Left renal cortex interstitium (tissue), 4 donors: ENCODE results near the gene CEACAM21. TPM values are rescaled to one million over a fixed set of nuclear protein-coding genes. Genes with fewer than 3 reads are reported as not detected.

Experiments used
- DNase-seq, 4 donors: peaks; one replicate each; pipeline ENCODE4 v3.0.0-alpha.2; 2013; ENCODE audit warnings: low read depth in 4 of 4, low spot score in 2 of 4, missing footprints in 1 of 4
- polyA plus RNA-seq, 4 donors: library from polyadenylated mRNA; unstranded; fragments of 120-200 nt; gene quantifications; one replicate each; pipeline ENCODE4 v1.2.1, GENCODE V29; 2013; ENCODE audit not compliant: insufficient read length in 4 of 4

Gene CEACAM21
- polyA plus RNA-seq, 4 donors: 1.1 to 2.1 (median 1.4) TPM

GRCh38 chr19:41616792-41617621 is 41.0 kb downstream of the CEACAM21 start:
- DNase-seq: peak in 1 of 4 donors; percentile 31

- DNase-seq: no peak
Measured at GRCh38 chr19:41617941-41618730, 42.2 kb downstream of the CEACAM21 start.

GRCh38 chr19:41619018-41619556 is 43.1 kb downstream of the CEACAM21 start:
- DNase-seq: no peak

- no peak for DNase-seq
Measured at GRCh38 chr19:41620171-41620570, 44.2 kb downstream of the CEACAM21 start.

- no peak for DNase-seq
Measured at GRCh38 chr19:41621226-41621625, 45.3 kb downstream of the CEACAM21 start.

GRCh38 chr19:41621654-41622053 is 45.7 kb downstream of the CEACAM21 start:
- no peak for DNase-seq

GRCh38 chr19:41623360-41623759 is 47.4 kb downstream of the CEACAM21 start:
- no peak for DNase-seq

GRCh38 chr19:41624515-41624914 is 48.5 kb downstream of the CEACAM21 start:
- DNase-seq: no peak

GRCh38 chr19:41624937-41625336 is 49.0 kb downstream of the CEACAM21 start:
- DNase-seq: no peak

- DNase-seq: no peak
Measured at GRCh38 chr19:41626278-41626677, 50.3 kb downstream of the CEACAM21 start.

GRCh38 chr19:41626877-41627276 is 50.9 kb downstream of the CEACAM21 start, which contains the start of gene CEACAM4:
Gene CEACAM4, minus strand, starts transcription at chr19:41627074. Its CDS starts 111 bp downstream, at chr19:41626963.
- DNase-seq: no peak

- DNase-seq: no peak
Measured at GRCh38 chr19:41627966-41628675, 52.2 kb downstream of the CEACAM21 start.

Other genes with a start within 250 kb of the CEACAM21 start
- gene TGFB1, start 222.2 kb upstream of the CEACAM21 start, polyA plus RNA-seq: 10 to 100 TPM; 25.6 to 33.4 (median 30.1) TPM
- gene B9D2, start 212.0 kb upstream of the CEACAM21 start, polyA plus RNA-seq: 10 to 100 TPM in 1 of 4 donors, 1 to 10 TPM in 3; 6.7 to 11.4 (median 9.1) TPM
- 10 to 100 TPM in 3 of 4 donors, 1 to 10 TPM in 1; 7.7 to 30.2 (median 18.2) TPM for gene TMEM91, start 199.6 kb upstream of the CEACAM21 start, polyA plus RNA-seq
- gene EXOSC5, start 178.8 kb upstream of the CEACAM21 start, polyA plus RNA-seq: 10 to 100 TPM; 16.1 to 23.4 (median 19.3) TPM
- 10 to 100 TPM; 32.9 to 60.7 (median 48.0) TPM for gene BCKDHA, start 178.3 kb upstream of the CEACAM21 start, polyA plus RNA-seq
- 1 to 10 TPM; 2.9 to 6.7 (median 4.6) TPM for gene B3GNT8, start 148.8 kb upstream of the CEACAM21 start, polyA plus RNA-seq
- 10 to 100 TPM; 55.6 to 66.6 (median 62.1) TPM for gene DMAC2, start 136.3 kb upstream of the CEACAM21 start, polyA plus RNA-seq
- gene ERICH4, start 133.0 kb upstream of the CEACAM21 start, polyA plus RNA-seq: 1 to 10 TPM; 1.4 to 6.8 (median 5.6) TPM
- under 1 TPM in 3 of 4 donors, not detected in 1; 0.11 to 0.22 (median 0.14) TPM for gene CEACAM4, start 50.9 kb downstream of the CEACAM21 start, polyA plus RNA-seq
- not detected for gene CEACAM7, start 112.1 kb downstream of the CEACAM21 start, polyA plus RNA-seq
- under 1 TPM; 0.08 to 0.13 (median 0.08) TPM for gene CEACAM5, start 132.5 kb downstream of the CEACAM21 start, polyA plus RNA-seq
- gene CEACAM6, start 179.4 kb downstream of the CEACAM21 start, polyA plus RNA-seq: under 1 TPM in 3 of 4 donors, not detected in 1; 0.07 to 0.24 (median 0.13) TPM
- gene CEACAM3, start 220.4 kb downstream of the CEACAM21 start, polyA plus RNA-seq: not detected